ENCODE data around the gene NOP58. TPM values are rescaled to one million over a fixed set of nuclear protein-coding genes. Genes with fewer than 3 reads are reported as not detected.
"Not testable (repeated sequence)": the region's sequence is repeated elsewhere in the genome, so short reads cannot be mapped to it uniquely, and the experiment has no call there.

The NOP58 gene
- 10 to 100 TPM; 39.2 to 96.2 (median 74.7) TPM for total RNA-seq

GRCh38 chr2:202265467-202266277, at the start of gene NOP58:
Gene NOP58, plus strand, starts transcription at chr2:202265763. Its CDS starts 179 bp downstream, at chr2:202265942.
- intact Hi-C loops (cut with DNase I; ENCODE audit: low total_unique reads), result no loop called here
- Histone ChIP-seq H3K4me1 (no peaks in the 10 kb centered on the region), H3K36me3 (no peaks in the 10 kb centered on the region), H3K4me3 (peak within 1 kb of the TSS; percentile 67 to 91 (median 88)), H3K9me3 (no peaks in the 10 kb centered on the region), H3K27ac (peak within 1 kb of the TSS; percentile 93 to 95), H3K27me3 (no peaks in the 10 kb centered on the region)
- DNase-seq (ENCODE audit: low spot score in 2 of 2), result peak; percentile 89 to 90
- peak; percentile 93 for TF ChIP-seq POLR2A (IDR thresholded peaks at IDR 0.05)
- no peak for TF ChIP-seq CTCF (IDR thresholded peaks at IDR 0.05)
- TF ChIP-seq POLR2AphosphoS5 (IDR thresholded peaks at IDR 0.05), result peak; percentile 98 to 99 (median 98)

- Histone ChIP-seq H3K4me1 (no peaks in the 10 kb centered on the region), H3K27ac (no peak overlapping the region), H3K4me3 (no peak overlapping the region), H3K9me3 (no peaks in the 10 kb centered on the region), H3K27me3 (no peaks in the 10 kb centered on the region), H3K36me3 (no peaks in the 10 kb centered on the region)
- intact Hi-C loops (cut with DNase I; ENCODE audit: low total_unique reads), result no loop called here
- no peak for DNase-seq (ENCODE audit: low spot score in 2 of 2)
- no peak for TF ChIP-seq CTCF (IDR thresholded peaks at IDR 0.05)
- TF ChIP-seq POLR2AphosphoS5 (IDR thresholded peaks at IDR 0.05), result no peak
- TF ChIP-seq POLR2A (IDR thresholded peaks at IDR 0.05), result no peak
These were observed 43.7 kb upstream of the NOP58 start for GRCh38 chr2:202221873-202222272.

GRCh38 chr2:202237787-202238233, 27.8 kb upstream of the NOP58 start:
- no peak for DNase-seq (ENCODE audit: low spot score in 2 of 2)
- no peaks in the 10 kb centered on the region for H3K9me3 ChIP-seq
- TF ChIP-seq POLR2A (IDR thresholded peaks at IDR 0.05), result no peak
- no peak for TF ChIP-seq CTCF (IDR thresholded peaks at IDR 0.05)
- no peak for TF ChIP-seq POLR2AphosphoS5 (IDR thresholded peaks at IDR 0.05)
- H3K4me3 ChIP-seq, result peak overlapping the region; percentile 96 to 99 (median 98)
- H3K36me3 ChIP-seq, result no peaks in the 10 kb centered on the region
- H3K27ac ChIP-seq, result peak overlapping the region; percentile 95 to 99
- H3K27me3 ChIP-seq, result no peaks in the 10 kb centered on the region
- peaks cover 0 to 7% of the 10 kb centered on the region in 2 donors for H3K4me1 ChIP-seq
- intact Hi-C loops (cut with DNase I; ENCODE audit: low total_unique reads), result no loop called here

- no peaks in the 10 kb centered on the region for H3K27me3 ChIP-seq
- H3K4me3 ChIP-seq, result peak within 1 kb of the TSS; percentile 96 to 99 (median 98)
- DNase-seq (ENCODE audit: low spot score in 2 of 2), result peak; percentile 78 to 83
- peak within 1 kb of the TSS; percentile 95 to 99 for H3K27ac ChIP-seq
- intact Hi-C loops (cut with DNase I; ENCODE audit: low total_unique reads), result no loop called here
- TF ChIP-seq POLR2AphosphoS5 (IDR thresholded peaks at IDR 0.05) (peak; percentile 48 to 88 (median 51)), POLR2A (IDR thresholded peaks at IDR 0.05) (no peak), CTCF (IDR thresholded peaks at IDR 0.05) (no peak)
- H3K36me3 ChIP-seq, result no peaks in the 10 kb centered on the region
- H3K4me1 ChIP-seq, result peaks cover 0 to 7% of the 10 kb centered on the region in 2 donors
- H3K9me3 ChIP-seq, result no peaks in the 10 kb centered on the region
These were observed 27.0 kb upstream of the NOP58 start, which contains the start of gene SUMO1 for GRCh38 chr2:202238234-202239197. Gene SUMO1, minus strand, starts transcription at chr2:202238597. Its CDS starts 146 bp downstream, at chr2:202238451.

- H3K36me3 ChIP-seq; H3K27ac ChIP-seq; intact Hi-C loops (cut with DNase I; ENCODE audit: low total_unique reads); H3K4me3 ChIP-seq; H3K27me3 ChIP-seq; DNase-seq (ENCODE audit: low spot score in 2 of 2); H3K4me1 ChIP-seq; H3K9me3 ChIP-seq: not testable (repeated sequence)
These were observed 17.9 kb upstream of the NOP58 start for GRCh38 chr2:202247710-202248109.

All from breast epithelium (tissue), 4 donors.